HepG2 (cell line): Measurements from ENCODE around the gene MTURN. TPM values are rescaled to one million over a fixed set of nuclear protein-coding genes. Genes with fewer than 3 reads are reported as not detected.
A peak's percentile ranks its signal among the peaks of the same experiment; 100 is the strongest.

Experiments
- ATAC-seq: fragments of 200-7000 bp; cut with Tn5 transposase; 3 replicates; pipeline ENCODE4 v1.9.1; 2020; ENCODE audit warnings: mild to moderate bottlenecking, moderate library complexity
- BruUV-seq: library from RNA; stranded (reverse); fragments of 400-500 nt; replicated peaks from 2 replicates; lab custom pipeline; 2021; lab: Mats Ljungman, UMichigan
- CTCF ChIA-PET: fragments of 300-600 bp; formaldehyde crosslinking; extraction: SDS; loops from one replicate; lab custom pipeline; 2021; ENCODE audit warnings: low total read pairs, inconsistent platforms, low intra/inter-chr PET ratio; lab: Yijun Ruan, JAX
- POLR2A ChIA-PET: fragments of 350-600 bp; sonication (Branson Sonifier 250); formaldehyde crosslinking; loops from one replicate; lab custom pipeline; 2020; ENCODE audit warnings: antibody characterized with exemption, inconsistent platforms; lab: Yijun Ruan, JAX
- DNase-seq: peaks from one replicate; pipeline ENCODE4 v3.0.0-alpha.2; 2015; ENCODE audit warnings: low spot score
- FAIRE-seq: peaks from 3 replicates; lab custom pipeline; 2011; peaks lifted over from hg19 to GRCh38; lab: Jason Lieb, UNC
- H2AFZ ChIP-seq: one replicate; pipeline ENCODE4 v1.6.1; 2011; ENCODE audit warnings: low read length, inconsistent platforms
- H3K27ac ChIP-seq: fragments of 300-600 bp; 3 replicates; pipeline ENCODE4 v1.8.0; 2011; ENCODE audit warnings: mixed run types, mild to moderate bottlenecking, mixed read lengths, low read length, inconsistent platforms; ENCODE audit not compliant: insufficient read depth; ENCODE audit errors: extremely low read length
- H3K27me3 ChIP-seq, 2 experiments: fragments of 200-600 bp in 1 of 2; 2 replicates in 1 of 2; 3 replicates in 1 of 2; pipeline versions ENCODE4 v1.6.0 to v1.8.0; 2011; ENCODE audit warnings: low read length in 2 of 2, mild to moderate bottlenecking in 2 of 2, moderate library complexity in 2 of 2, inconsistent platforms in 1 of 2; ENCODE audit not compliant: insufficient read depth in 2 of 2, control insufficient read depth in 1 of 2
- H3K36me3 ChIP-seq, 2 experiments: fragments of 200-600 bp in 1 of 2; replicated peaks in 1 of 2; 2 replicates in 1 of 2; 3 replicates in 1 of 2; pipeline versions ENCODE4 v1.5.1 to v1.8.0; 2011; ENCODE audit warnings: low read length in 2 of 2, inconsistent platforms in 1 of 2; ENCODE audit not compliant: insufficient read depth in 2 of 2, control insufficient read depth in 1 of 2
- H3K4me1 ChIP-seq: 2 replicates; pipeline ENCODE4 v1.5.1; 2012; ENCODE audit warnings: low read length, inconsistent platforms; ENCODE audit not compliant: insufficient read depth
- H3K4me2 ChIP-seq: 2 replicates; pipeline ENCODE4 v1.6.0; 2011; ENCODE audit warnings: low read depth, low read length, inconsistent platforms
- H3K4me3 ChIP-seq, 3 experiments: fragments of 200-600 bp in 1 of 3; sonication (generic), shearing (Covaris generic) in 1 of 3; replicated peaks in 1 of 3; 2 replicates each; pipeline ENCODE4 v1.5.1; 2011 to 2016; ENCODE audit warnings: low read length in 3 of 3, inconsistent platforms in 2 of 3, low read depth in 2 of 3, mild to moderate bottlenecking in 2 of 3, control low read depth in 1 of 3, mixed read lengths in 1 of 3; ENCODE audit not compliant: insufficient read depth in 1 of 3
- H3K79me2 ChIP-seq: one replicate; pipeline ENCODE4 v1.6.1; 2011; ENCODE audit warnings: low read length, inconsistent platforms; ENCODE audit not compliant: insufficient read depth
- H3K9ac ChIP-seq: 2 replicates; pipeline ENCODE4 v1.6.0; 2011; ENCODE audit warnings: mild to moderate bottlenecking, low read depth, low read length, inconsistent platforms; ENCODE audit not compliant: insufficient read depth
- H3K9me3 ChIP-seq: 2 replicates; pipeline ENCODE4 v1.5.1; 2012; ENCODE audit warnings: mild to moderate bottlenecking, low read length
- H4K20me1 ChIP-seq: 2 replicates; pipeline ENCODE4 v1.6.0; 2011; ENCODE audit warnings: inconsistent platforms, mild to moderate bottlenecking, low read length, moderate library complexity; ENCODE audit not compliant: insufficient read depth
- AHDC1 ChIP-seq: sonication (generic); formaldehyde crosslinking; IDR thresholded peaks from 2 replicates; pipeline ENCODE4 v1.5.1; 2020; ENCODE audit warnings: mild to moderate bottlenecking, missing genetic modification reagents, borderline replicate concordance
- CTCF ChIP-seq: sonication (generic); formaldehyde crosslinking; IDR thresholded peaks from 2 replicates; pipeline ENCODE4 v1.5.0; 2020; ENCODE audit warnings: mild to moderate bottlenecking, missing genetic modification reagents, moderate library complexity
- MIER2 ChIP-seq: IDR thresholded peaks from 2 replicates; pipeline ENCODE4 v1.6.1; 2016; ENCODE audit warnings: missing biosample characterization, missing genetic modification reagents
- MIXL1 ChIP-seq: IDR thresholded peaks from 2 replicates; pipeline ENCODE4 v1.6.1; 2016
- NR2F1 ChIP-seq, 2 experiments: fragments of 450-650 bp in 1 of 2; formaldehyde crosslinking in 1 of 2; IDR thresholded peaks; 2 replicates each; pipeline versions ENCODE4 v1.5.0 to v1.6.1; 2016 to 2020; ENCODE audit warnings: mild to moderate bottlenecking in 1 of 2, missing compliant biosample characterization in 1 of 2, missing genetic modification reagents in 1 of 2, moderate library complexity in 1 of 2
- RAD21 ChIP-seq: fragments of 450-650 bp; formaldehyde crosslinking; IDR thresholded peaks from 2 replicates; pipeline ENCODE4 v1.5.0; 2020; ENCODE audit warnings: mild to moderate bottlenecking
- SMC3 ChIP-seq: IDR thresholded peaks from 2 replicates; pipeline ENCODE4 v1.6.1; 2011; ENCODE audit warnings: low read length, improper control_type of control experiment
- STAG1 ChIP-seq: sonication (generic); formaldehyde crosslinking; IDR thresholded peaks from 2 replicates; pipeline ENCODE4 v1.4.0; 2020; ENCODE audit warnings: missing genetic modification reagents
- UBTF ChIP-seq: sonication (generic); formaldehyde crosslinking; IDR thresholded peaks from 2 replicates; pipeline ENCODE4 v1.4.0; 2020; ENCODE audit warnings: mild to moderate bottlenecking, missing genetic modification reagents
- ZNF234 ChIP-seq: sonication (generic); formaldehyde crosslinking; conservative IDR thresholded peaks from 2 replicates; pipeline ENCODE4 v1.5.1; 2020; ENCODE audit warnings: mild to moderate bottlenecking, missing genetic modification reagents
- ZNF329 ChIP-seq: sonication (generic); formaldehyde crosslinking; IDR thresholded peaks from 2 replicates; pipeline ENCODE4 v1.9.0; 2021; ENCODE audit warnings: low read depth, mild to moderate bottlenecking, missing genetic modification reagents
- ZNF512 ChIP-seq: sonication (generic); formaldehyde crosslinking; IDR thresholded peaks from 2 replicates; pipeline ENCODE4 v1.4.0; 2020; ENCODE audit warnings: mild to moderate bottlenecking, missing genetic modification reagents
- WGBS: methylation state at CpG from one replicate; pipeline ENCODE4 v1.1.6; 2017; ENCODE audit warnings: low lambda C conversion rate; 5-methylcytosine and 5-hydroxymethylcytosine counted together
- in situ Hi-C: cut with HindIII; loops from 2 replicates; pipeline ENCODE4 v1.10.0; 2017; ENCODE audit warnings: low pct_unique_long_range_greater_than_20kb; ENCODE audit not compliant: extremely low pct_ligation_motif_present
- intact Hi-C: fragments of 100-400 bp; cut with micrococcal nuclease; formaldehyde crosslinking; loops from one replicate; pipeline ENCODE4 v1.10.0; 2022; ENCODE audit not compliant: unreplicated experiment
- polyA plus RNA-seq, 8 experiments: library from polyadenylated mRNA; depleted of rRNA in 3 of 8; stranded (reverse) in 7 of 8; unstranded in 1 of 8; fragments of >200 nt; fragmentation: Illumina TruSeq in 4 of 8; extraction: Trizol in 4 of 8; gene quantifications; 2 replicates each; pipeline versions ENCODE4 v1.2.1 to v1.2.3, GENCODE V29; 2011 to 2016; ENCODE audit warnings: low read depth in 4 of 8, missing spikeins in 1 of 8, mixed read lengths in 1 of 8; ENCODE audit not compliant: insufficient read depth in 1 of 8
- total RNA-seq, 5 experiments: library from RNA; depleted of rRNA; stranded (reverse); fragments of >200 nt; fragmentation: Illumina TruSeq; extraction: Trizol; gene quantifications; 2 replicates each; pipeline ENCODE4 v1.2.3, GENCODE V29; 2016; ENCODE audit warnings: low read depth in 1 of 5

MTURN gene
- total and polyA plus RNA-seq, 2 of the 13 experiments (the other 11 are each of a cell fraction or from before 2014, with no cell fraction given): 5.7 to 7.2 TPM

GRCh38 chr7:30164567-30164966 is 29.8 kb downstream of the MTURN start:
- H3K36me3 ChIP-seq: no peaks in the 10 kb centered on the region
- in situ Hi-C loops (loop anchor here (5.0 to 10.0 kb wide), 2 partner anchors 120 to 248 kb away; partner anchors contain the start of gene ZNRF2), intact Hi-C loops (loop anchor here (2.0 to 5.0 kb wide), 2 partner anchors 63 to 248 kb away; no protein-coding TSS in a partner anchor)
- FAIRE-seq: peak; percentile 77
- no peak overlapping the region for H3K9ac ChIP-seq
- WGBS: 71% methylated on average over 6 of the region's 6 CpGs
- no peak overlapping the region for H3K27ac ChIP-seq
- ChIA-PET POLR2A (no interaction called here), CTCF (interaction anchor here (0.7 to 1.7 kb wide), 2 partner anchors 248 to 400 kb away, joined by 5 to 14 read pairs; no protein-coding TSS in a partner anchor)
- no peaks in the 10 kb centered on the region for H3K9me3 ChIP-seq
- H4K20me1 ChIP-seq: no peaks in the 10 kb centered on the region
- no peaks in the 10 kb centered on the region for H3K27me3 ChIP-seq
- TF ChIP-seq SMC3 (peak; percentile 44; the same call in 1 of the 2 replicates), ZNF234 (CRISPR knock-in tag) (no peak), STAG1 (peak; percentile 71), AHDC1 (CRISPR knock-in tag) (no peak), RAD21 (peak; percentile 72), ZNF512 (CRISPR knock-in tag) (no peak), NR2F1 (CRISPR knock-in tag; IDR thresholded peaks at IDR 0.05) (no peak), ZNF329 (CRISPR knock-in tag) (no peak), MIXL1 (CRISPR knock-in tag) (peak; percentile 90), CTCF (peak; percentile 71), UBTF (CRISPR knock-in tag) (no peak), MIER2 (CRISPR knock-in tag) (no peak)
- no peak overlapping the region for H3K4me3 ChIP-seq
- peaks cover 60% of the 10 kb centered on the region for H3K4me1 ChIP-seq
- DNase-seq: peak; percentile 60
- peak; percentile 50 for ATAC-seq
- no TSS peak for BruUV-seq
- H2AFZ ChIP-seq: no peak overlapping the region
- no peaks in the 10 kb centered on the region for H3K79me2 ChIP-seq
- H3K4me2 ChIP-seq: no peak overlapping the region
